GM12878 (cell line): ENCODE results near the gene ZSCAN23. TPM values are rescaled to one million over a fixed set of nuclear protein-coding genes. Genes with fewer than 3 reads are reported as not detected.

Experiments used
- CUX1 ChIP-seq: IDR thresholded peaks from 2 replicates; pipeline ENCODE4 v1.6.1; 2012; ENCODE audit warnings: improper control_type of control experiment, low read depth, low read length; ENCODE audit not compliant: insufficient replicate concordance
- polyA plus RNA-seq, 11 experiments: library from polyadenylated mRNA; depleted of rRNA in 4 of 11; unstranded in 6 of 11; stranded (reverse) in 5 of 11; fragments of >200 nt; fragmentation: Nextera tagmentation in 4 of 11; fragmentation: Illumina TruSeq in 1 of 11; extraction: Ambion mirVana in 4 of 11; extraction: Trizol in 1 of 11; gene quantifications; 1 replicate in 1 of 11; 2 replicates in 10 of 11; pipeline versions ENCODE4 v1.2.1 to v1.2.3, GENCODE V29; 2011 to 2016; ENCODE audit warnings: inconsistent platforms in 2 of 11, missing spikeins in 2 of 11, low read depth in 1 of 11
- small RNA-seq: library from RNA; depleted of rRNA; stranded (forward); fragments of <200 nt; gene quantifications from one replicate; pipeline ENCODE3, GENCODE V24; 2014
- total RNA-seq, 4 experiments: library from RNA; depleted of rRNA in 3 of 4; stranded (reverse); fragments of >200 nt in 3 of 4; fragmentation: Illumina TruSeq in 1 of 4; extraction: Trizol in 1 of 4; gene quantifications; 2 replicates each; pipeline versions ENCODE4 v1.2.1 to v1.2.3, GENCODE V29; 2013 to 2021
- TF ChIP-seq, protein P1 (sequence below): IDR thresholded peaks from 2 replicates; pipeline ENCODE4 v1.6.1; 2012; ENCODE audit warnings: mild to moderate bottlenecking, low read depth, low read length

ZSCAN23 gene
- total and polyA plus RNA-seq, 10 of the 15 experiments (the other 5 are each of a cell fraction or from before 2014, with no cell fraction given) = 0.04 to 2.3 (median 0.84) TPM

DNA sequence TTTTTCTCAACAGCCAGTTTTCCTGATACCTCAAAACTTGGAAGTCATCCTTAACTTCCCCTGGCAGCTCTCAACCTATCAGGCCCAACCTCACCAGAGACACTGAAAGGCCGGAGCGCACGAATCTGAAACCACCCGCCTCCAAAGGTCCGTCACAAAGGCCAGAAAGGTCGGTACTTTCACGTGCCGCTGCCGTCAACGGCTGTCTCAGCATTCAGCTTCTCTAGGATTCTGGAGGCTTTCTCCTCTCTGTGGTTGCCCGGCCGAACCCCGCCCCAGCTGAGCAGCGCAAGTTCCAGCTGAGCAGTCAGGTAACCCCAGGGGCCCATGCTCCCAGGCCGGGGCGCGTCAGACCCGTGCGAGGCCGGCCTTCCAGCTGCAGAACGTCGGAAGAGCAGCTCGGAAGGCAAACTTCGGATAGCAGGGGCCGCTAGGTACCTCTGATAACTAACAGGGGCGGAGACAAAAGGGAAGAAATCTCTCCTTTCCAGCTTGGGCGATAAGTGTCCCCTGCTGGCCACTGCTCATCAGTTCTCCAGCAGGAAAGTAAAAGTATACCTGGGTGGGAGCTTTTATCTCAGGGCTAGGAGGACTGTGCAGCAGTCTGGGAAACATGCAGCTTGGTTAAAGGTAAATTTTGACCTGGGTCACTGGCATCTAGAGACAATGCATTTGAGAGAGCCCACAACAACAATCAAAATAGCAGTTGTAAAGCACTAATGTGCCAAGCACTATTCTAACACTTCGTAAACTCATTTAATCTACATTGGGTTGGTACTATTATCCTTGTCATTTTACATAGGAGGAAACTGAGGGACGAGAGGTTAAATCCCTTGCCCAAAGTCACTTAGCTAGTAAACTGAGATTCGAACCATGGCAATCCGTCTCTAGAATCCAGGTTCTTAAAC lies 59.8 kb downstream of the ZSCAN23 start (continued):
- TF ChIP-seq, protein P1, sequence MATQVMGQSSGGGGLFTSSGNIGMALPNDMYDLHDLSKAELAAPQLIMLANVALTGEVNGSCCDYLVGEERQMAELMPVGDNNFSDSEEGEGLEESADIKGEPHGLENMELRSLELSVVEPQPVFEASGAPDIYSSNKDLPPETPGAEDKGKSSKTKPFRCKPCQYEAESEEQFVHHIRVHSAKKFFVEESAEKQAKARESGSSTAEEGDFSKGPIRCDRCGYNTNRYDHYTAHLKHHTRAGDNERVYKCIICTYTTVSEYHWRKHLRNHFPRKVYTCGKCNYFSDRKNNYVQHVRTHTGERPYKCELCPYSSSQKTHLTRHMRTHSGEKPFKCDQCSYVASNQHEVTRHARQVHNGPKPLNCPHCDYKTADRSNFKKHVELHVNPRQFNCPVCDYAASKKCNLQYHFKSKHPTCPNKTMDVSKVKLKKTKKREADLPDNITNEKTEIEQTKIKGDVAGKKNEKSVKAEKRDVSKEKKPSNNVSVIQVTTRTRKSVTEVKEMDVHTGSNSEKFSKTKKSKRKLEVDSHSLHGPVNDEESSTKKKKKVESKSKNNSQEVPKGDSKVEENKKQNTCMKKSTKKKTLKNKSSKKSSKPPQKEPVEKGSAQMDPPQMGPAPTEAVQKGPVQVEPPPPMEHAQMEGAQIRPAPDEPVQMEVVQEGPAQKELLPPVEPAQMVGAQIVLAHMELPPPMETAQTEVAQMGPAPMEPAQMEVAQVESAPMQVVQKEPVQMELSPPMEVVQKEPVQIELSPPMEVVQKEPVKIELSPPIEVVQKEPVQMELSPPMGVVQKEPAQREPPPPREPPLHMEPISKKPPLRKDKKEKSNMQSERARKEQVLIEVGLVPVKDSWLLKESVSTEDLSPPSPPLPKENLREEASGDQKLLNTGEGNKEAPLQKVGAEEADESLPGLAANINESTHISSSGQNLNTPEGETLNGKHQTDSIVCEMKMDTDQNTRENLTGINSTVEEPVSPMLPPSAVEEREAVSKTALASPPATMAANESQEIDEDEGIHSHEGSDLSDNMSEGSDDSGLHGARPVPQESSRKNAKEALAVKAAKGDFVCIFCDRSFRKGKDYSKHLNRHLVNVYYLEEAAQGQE = no peak
- TF ChIP-seq CUX1 = no peak

Small RNAs within 50 kb of the gene (small RNA-seq; reads per million reads assigned to genes)
- not detected for gene RNU2-45P

Other genes starting within 250 kb of the ZSCAN23 start
Only the 7 nearest of the 10 such genes appear.
- 4.5 and 8.7 TPM in 2 replicates for gene ZSCAN26, start 176.3 kb downstream of the ZSCAN23 start, total RNA-seq (2014; rRNA removed)
- gene ZSCAN26, start 176.3 kb downstream of the ZSCAN23 start, total RNA-seq (2014; rRNA removed; fragmentation: Illumina TruSeq; extraction: Trizol) = 7.4 and 7.6 TPM in 2 replicates
- 5.4 and 7.4 TPM in 2 replicates for gene ZSCAN26, start 176.3 kb downstream of the ZSCAN23 start, total RNA-seq (2021)
- gene ZSCAN26, start 176.3 kb downstream of the ZSCAN23 start, polyA plus RNA-seq (2011; rRNA removed) = 13.3 and 14.1 TPM in 2 replicates
- gene ZSCAN26, start 176.3 kb downstream of the ZSCAN23 start, polyA plus RNA-seq (2014; fragmentation: Illumina TruSeq; extraction: Trizol) = 8.9 and 14.6 TPM in 2 replicates
- gene ZSCAN26, start 176.3 kb downstream of the ZSCAN23 start, polyA plus RNA-seq (2014; fragmentation: Nextera tagmentation; extraction: Ambion mirVana) = 1 to 10 TPM; 4.6 to 5.4 TPM
- 5.6 and 6.9 TPM in 2 replicates for gene ZSCAN26, start 176.3 kb downstream of the ZSCAN23 start, polyA plus RNA-seq (2014; rRNA removed)
- gene ZSCAN26, start 176.3 kb downstream of the ZSCAN23 start, polyA plus RNA-seq (2016; fragmentation: Nextera tagmentation; extraction: Ambion mirVana) = 1 to 10 TPM; 5.9 to 6.0 TPM
- gene PGBD1, start 161.9 kb downstream of the ZSCAN23 start, total RNA-seq (2014; rRNA removed) = 3.7 and 4.4 TPM in 2 replicates
- 3.9 and 4.2 TPM in 2 replicates for gene PGBD1, start 161.9 kb downstream of the ZSCAN23 start, total RNA-seq (2014; rRNA removed; fragmentation: Illumina TruSeq; extraction: Trizol)
- gene PGBD1, start 161.9 kb downstream of the ZSCAN23 start, total RNA-seq (2021) = 3.0 and 3.7 TPM in 2 replicates
- gene PGBD1, start 161.9 kb downstream of the ZSCAN23 start, polyA plus RNA-seq (2011; rRNA removed) = 1.9 and 2.5 TPM in 2 replicates
- gene PGBD1, start 161.9 kb downstream of the ZSCAN23 start, polyA plus RNA-seq (2014; fragmentation: Illumina TruSeq; extraction: Trizol) = 4.4 and 4.8 TPM in 2 replicates
- 1 to 10 TPM; 2.0 to 2.2 TPM for gene PGBD1, start 161.9 kb downstream of the ZSCAN23 start, polyA plus RNA-seq (2014; fragmentation: Nextera tagmentation; extraction: Ambion mirVana)
- 2.9 and 3.8 TPM in 2 replicates for gene PGBD1, start 161.9 kb downstream of the ZSCAN23 start, polyA plus RNA-seq (2014; rRNA removed)
- 1 to 10 TPM; 4.5 to 4.9 TPM for gene PGBD1, start 161.9 kb downstream of the ZSCAN23 start, polyA plus RNA-seq (2016; fragmentation: Nextera tagmentation; extraction: Ambion mirVana)
- 2.3 and 4.3 TPM in 2 replicates for gene ZSCAN31, start 107.3 kb downstream of the ZSCAN23 start, total RNA-seq (2014; rRNA removed)
- 4.8 and 5.1 TPM in 2 replicates for gene ZSCAN31, start 107.3 kb downstream of the ZSCAN23 start, total RNA-seq (2014; rRNA removed; fragmentation: Illumina TruSeq; extraction: Trizol)
- gene ZSCAN31, start 107.3 kb downstream of the ZSCAN23 start, total RNA-seq (2021) = 5.1 and 5.2 TPM in 2 replicates
- 2.1 and 2.4 TPM in 2 replicates for gene ZSCAN31, start 107.3 kb downstream of the ZSCAN23 start, polyA plus RNA-seq (2011; rRNA removed)
- 4.6 and 7.2 TPM in 2 replicates for gene ZSCAN31, start 107.3 kb downstream of the ZSCAN23 start, polyA plus RNA-seq (2014; fragmentation: Illumina TruSeq; extraction: Trizol)
- 1 to 10 TPM; 1.6 to 2.0 TPM for gene ZSCAN31, start 107.3 kb downstream of the ZSCAN23 start, polyA plus RNA-seq (2014; fragmentation: Nextera tagmentation; extraction: Ambion mirVana)
- gene ZSCAN31, start 107.3 kb downstream of the ZSCAN23 start, polyA plus RNA-seq (2014; rRNA removed) = 3.0 and 3.8 TPM in 2 replicates
- gene ZSCAN31, start 107.3 kb downstream of the ZSCAN23 start, polyA plus RNA-seq (2016; fragmentation: Nextera tagmentation; extraction: Ambion mirVana) = 1 to 10 TPM; 2.8 to 3.0 TPM
- 2.8 and 3.4 TPM in 2 replicates for gene ZKSCAN3, start 93.5 kb downstream of the ZSCAN23 start, total RNA-seq (2014; rRNA removed)
- gene ZKSCAN3, start 93.5 kb downstream of the ZSCAN23 start, total RNA-seq (2014; rRNA removed; fragmentation: Illumina TruSeq; extraction: Trizol) = 3.4 and 3.6 TPM in 2 replicates
- 3.9 and 4.3 TPM in 2 replicates for gene ZKSCAN3, start 93.5 kb downstream of the ZSCAN23 start, total RNA-seq (2021)
- 2.9 and 3.3 TPM in 2 replicates for gene ZKSCAN3, start 93.5 kb downstream of the ZSCAN23 start, polyA plus RNA-seq (2011; rRNA removed)
- gene ZKSCAN3, start 93.5 kb downstream of the ZSCAN23 start, polyA plus RNA-seq (2014; fragmentation: Illumina TruSeq; extraction: Trizol) = 2.5 and 3.6 TPM in 2 replicates
- gene ZKSCAN3, start 93.5 kb downstream of the ZSCAN23 start, polyA plus RNA-seq (2014; fragmentation: Nextera tagmentation; extraction: Ambion mirVana) = 1 to 10 TPM in 1 of 2 experiments, under 1 TPM in 1; 0.86 to 1.1 TPM
- 2.6 and 3.0 TPM in 2 replicates for gene ZKSCAN3, start 93.5 kb downstream of the ZSCAN23 start, polyA plus RNA-seq (2014; rRNA removed)
- gene ZKSCAN3, start 93.5 kb downstream of the ZSCAN23 start, polyA plus RNA-seq (2016; fragmentation: Nextera tagmentation; extraction: Ambion mirVana) = 1 to 10 TPM; 2.8 to 3.2 TPM
- gene ZSCAN12, start 43.7 kb downstream of the ZSCAN23 start, total RNA-seq (2014; rRNA removed) = 8.5 and 9.9 TPM in 2 replicates
- gene ZSCAN12, start 43.7 kb downstream of the ZSCAN23 start, total RNA-seq (2014; rRNA removed; fragmentation: Illumina TruSeq; extraction: Trizol) = 12.2 and 12.8 TPM in 2 replicates
- gene ZSCAN12, start 43.7 kb downstream of the ZSCAN23 start, total RNA-seq (2021) = 7.9 and 8.2 TPM in 2 replicates
- 12.0 and 17.6 TPM in 2 replicates for gene ZSCAN12, start 43.7 kb downstream of the ZSCAN23 start, polyA plus RNA-seq (2011; rRNA removed)
- 10.1 and 10.9 TPM in 2 replicates for gene ZSCAN12, start 43.7 kb downstream of the ZSCAN23 start, polyA plus RNA-seq (2014; fragmentation: Illumina TruSeq; extraction: Trizol)
- 1 to 10 TPM; 1.2 to 1.6 TPM for gene ZSCAN12, start 43.7 kb downstream of the ZSCAN23 start, polyA plus RNA-seq (2014; fragmentation: Nextera tagmentation; extraction: Ambion mirVana)
- gene ZSCAN12, start 43.7 kb downstream of the ZSCAN23 start, polyA plus RNA-seq (2014; rRNA removed) = 6.2 and 6.7 TPM in 2 replicates
- gene ZSCAN12, start 43.7 kb downstream of the ZSCAN23 start, polyA plus RNA-seq (2016; fragmentation: Nextera tagmentation; extraction: Ambion mirVana) = 1 to 10 TPM; 3.9 to 4.2 TPM
- gene GPX6, start 72.3 kb upstream of the ZSCAN23 start, total RNA-seq (2014; rRNA removed) = not detected in 2 replicates
- not detected in 2 replicates for gene GPX6, start 72.3 kb upstream of the ZSCAN23 start, total RNA-seq (2014; rRNA removed; fragmentation: Illumina TruSeq; extraction: Trizol)
- gene GPX6, start 72.3 kb upstream of the ZSCAN23 start, total RNA-seq (2021) = not detected in 2 replicates
- gene GPX6, start 72.3 kb upstream of the ZSCAN23 start, polyA plus RNA-seq (2011; rRNA removed) = not detected in 2 replicates
- not detected in 2 replicates for gene GPX6, start 72.3 kb upstream of the ZSCAN23 start, polyA plus RNA-seq (2014; fragmentation: Illumina TruSeq; extraction: Trizol)
- not detected for gene GPX6, start 72.3 kb upstream of the ZSCAN23 start, polyA plus RNA-seq (2014; fragmentation: Nextera tagmentation; extraction: Ambion mirVana)
- gene GPX6, start 72.3 kb upstream of the ZSCAN23 start, polyA plus RNA-seq (2014; rRNA removed) = not detected in 2 replicates
- gene GPX6, start 72.3 kb upstream of the ZSCAN23 start, polyA plus RNA-seq (2016; fragmentation: Nextera tagmentation; extraction: Ambion mirVana) = not detected
- not detected in 2 replicates for gene GPX5, start 82.4 kb upstream of the ZSCAN23 start, total RNA-seq (2014; rRNA removed)
- not detected in 2 replicates for gene GPX5, start 82.4 kb upstream of the ZSCAN23 start, total RNA-seq (2014; rRNA removed; fragmentation: Illumina TruSeq; extraction: Trizol)
- gene GPX5, start 82.4 kb upstream of the ZSCAN23 start, total RNA-seq (2021) = not detected in 2 replicates
- gene GPX5, start 82.4 kb upstream of the ZSCAN23 start, polyA plus RNA-seq (2011; rRNA removed) = not detected in 2 replicates
- gene GPX5, start 82.4 kb upstream of the ZSCAN23 start, polyA plus RNA-seq (2014; fragmentation: Illumina TruSeq; extraction: Trizol) = not detected in 2 replicates
- not detected for gene GPX5, start 82.4 kb upstream of the ZSCAN23 start, polyA plus RNA-seq (2014; fragmentation: Nextera tagmentation; extraction: Ambion mirVana)
- gene GPX5, start 82.4 kb upstream of the ZSCAN23 start, polyA plus RNA-seq (2014; rRNA removed) = not detected in 2 replicates
- not detected for gene GPX5, start 82.4 kb upstream of the ZSCAN23 start, polyA plus RNA-seq (2016; fragmentation: Nextera tagmentation; extraction: Ambion mirVana)